CD4-positive, alpha-beta T cell treated with Interleukin-4 for 4 hours (primary cell): ENCODE data around the gene CKAP4.

Source experiments
- DNase-seq: peaks from one replicate; pipeline ENCODE4 v3.0.0-alpha.2; 2020

The CKAP4 gene

GRCh38 chr12:106274012-106274411 is 26.2 kb upstream of the CKAP4 start:
- DNase-seq = no peak

- no peak for DNase-seq
Observed at GRCh38 chr12:106273491-106273890, 25.7 kb upstream of the CKAP4 start.

GRCh38 chr12:106271575-106272505 is 24.0 kb upstream of the CKAP4 start:
- no peak for DNase-seq

- DNase-seq = no peak
Observed at GRCh38 chr12:106269150-106269771, 21.4 kb upstream of the CKAP4 start.

- no peak for DNase-seq
Observed at GRCh38 chr12:106267535-106267934, 19.7 kb upstream of the CKAP4 start.

GRCh38 chr12:106265116-106265515 is 17.3 kb upstream of the CKAP4 start:
- DNase-seq = no peak

GRCh38 chr12:106258935-106259334 is 11.1 kb upstream of the CKAP4 start:
- DNase-seq = no peak

- no peak for DNase-seq
Observed at GRCh38 chr12:106258226-106258625, 10.4 kb upstream of the CKAP4 start.

- no peak for DNase-seq
Observed at GRCh38 chr12:106256524-106256923, 8.7 kb upstream of the CKAP4 start.

GRCh38 chr12:106255952-106256351 is 8.1 kb upstream of the CKAP4 start:
- no peak for DNase-seq

GRCh38 chr12:106255493-106255892 is 7.7 kb upstream of the CKAP4 start:
- DNase-seq = no peak

- no peak for DNase-seq
Observed at GRCh38 chr12:106254724-106255123, 6.9 kb upstream of the CKAP4 start.

GRCh38 chr12:106251631-106252455 is 4.0 kb upstream of the CKAP4 start:
- no peak for DNase-seq

GRCh38 chr12:106249411-106250135 is 1.8 kb upstream of the CKAP4 start:
- no peak for DNase-seq

GRCh38 chr12:106248846-106249371 is 1.1 kb upstream of the CKAP4 start:
- DNase-seq = peak; percentile 66

- DNase-seq = peak; percentile 29
Observed at GRCh38 chr12:106248312-106248845, 559 bp upstream of the CKAP4 start.

- peak; percentile 40 for DNase-seq
Observed at GRCh38 chr12:106246891-106247673, 738 bp downstream of the CKAP4 start.

GRCh38 chr12:106245767-106246166 is 2.1 kb downstream of the CKAP4 start:
- no peak for DNase-seq

GRCh38 chr12:106243620-106244019 is 4.2 kb downstream of the CKAP4 start:
- no peak for DNase-seq

- DNase-seq = no peak
Observed at GRCh38 chr12:106240821-106241220, 7.0 kb downstream of the CKAP4 start.

GRCh38 chr12:106239951-106240335 is 7.9 kb downstream of the CKAP4 start:
- no peak for DNase-seq
